CD4-positive, alpha-beta T cell treated with Interleukin-4 for 4 hours (primary cell): ENCODE measurements around the gene PHLDB3.
"Not testable (repeated sequence)": the region's sequence is repeated elsewhere in the genome, so short reads cannot be mapped to it uniquely, and the experiment has no call there.

Experiments used
- DNase-seq: peaks from one replicate; pipeline ENCODE4 v3.0.0-alpha.2; 2020

The PHLDB3 gene

GRCh38 chr19:43466793-43467192, 37.8 kb downstream of the PHLDB3 start:
- no peak for DNase-seq

DNA sequence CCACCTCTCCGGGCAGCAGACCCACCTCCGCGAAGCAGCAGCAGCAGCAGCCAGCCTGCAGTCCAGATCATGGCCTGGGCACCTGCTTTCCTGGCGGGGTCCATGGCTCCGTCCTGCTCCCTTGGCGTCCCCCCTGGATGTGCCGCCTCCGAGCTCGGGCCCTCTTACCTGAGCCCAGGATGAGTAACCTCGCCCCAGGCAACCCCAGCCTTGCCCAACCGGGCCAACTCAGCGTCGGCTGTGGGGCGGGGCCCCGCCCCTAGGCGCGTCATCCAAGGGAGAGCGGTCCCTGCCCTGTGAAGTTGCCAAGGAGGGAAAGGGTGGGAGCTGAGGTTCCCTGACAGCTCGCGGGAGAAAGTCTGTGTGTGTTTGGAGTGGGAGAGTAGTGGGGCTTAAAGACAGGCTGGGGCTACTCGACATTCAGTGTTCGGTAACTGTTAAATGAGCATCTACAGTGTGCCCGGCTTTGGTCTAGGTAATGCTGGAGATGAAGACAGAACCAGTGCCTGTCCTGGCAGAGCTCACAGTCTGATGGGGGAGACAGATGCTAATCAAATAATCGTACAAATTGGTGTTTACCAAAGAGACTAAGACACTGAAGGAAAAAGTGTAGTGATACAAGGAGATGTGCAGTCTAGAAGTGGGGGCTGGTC, 39.0 kb downstream of the PHLDB3 start, which contains the start of gene LYPD3:
LYPD3 (minus strand) TSS at position 141 of the 653 bp plus-strand sequence; CDS start at position 104, 37 bp downstream.
- DNase-seq, result no peak

DNA sequence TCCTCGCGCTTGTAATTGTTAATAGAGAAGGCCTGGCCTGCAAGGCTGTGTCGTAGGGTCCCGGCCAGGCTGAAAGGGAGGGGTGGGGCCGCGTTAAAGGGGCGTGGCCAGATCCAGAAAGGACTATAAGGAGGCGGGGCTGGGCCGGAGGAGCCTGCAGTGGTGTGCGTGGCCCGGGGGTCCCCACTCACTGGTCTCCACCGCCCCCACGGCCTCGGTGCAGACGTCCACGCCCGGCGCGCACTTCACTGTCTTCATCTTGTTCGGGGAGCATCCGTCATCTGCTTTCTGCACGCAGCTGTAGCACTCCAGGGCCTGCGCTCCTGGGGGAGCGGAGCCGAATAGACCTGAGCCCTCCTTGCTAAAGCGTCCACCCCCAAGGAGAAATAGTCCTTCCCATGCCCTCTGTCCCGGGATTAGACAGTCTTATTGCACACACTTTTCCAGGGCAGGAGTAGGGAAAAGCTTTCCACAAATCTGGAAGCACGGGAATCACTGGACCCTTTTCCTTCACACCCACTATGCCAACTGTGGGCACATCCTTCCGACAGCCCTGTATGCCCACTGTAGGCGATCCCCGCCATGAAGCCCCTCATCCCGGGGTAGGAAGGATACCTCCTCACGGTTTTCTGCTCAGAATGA, 40.3 kb downstream of the PHLDB3 start:
- no peak for DNase-seq

GRCh38 chr19:43463381-43464133, 41.0 kb downstream of the PHLDB3 start:
- DNase-seq, result peak; percentile 98

GRCh38 chr19:43462785-43463380, 41.7 kb downstream of the PHLDB3 start:
- no peak for DNase-seq

DNA sequence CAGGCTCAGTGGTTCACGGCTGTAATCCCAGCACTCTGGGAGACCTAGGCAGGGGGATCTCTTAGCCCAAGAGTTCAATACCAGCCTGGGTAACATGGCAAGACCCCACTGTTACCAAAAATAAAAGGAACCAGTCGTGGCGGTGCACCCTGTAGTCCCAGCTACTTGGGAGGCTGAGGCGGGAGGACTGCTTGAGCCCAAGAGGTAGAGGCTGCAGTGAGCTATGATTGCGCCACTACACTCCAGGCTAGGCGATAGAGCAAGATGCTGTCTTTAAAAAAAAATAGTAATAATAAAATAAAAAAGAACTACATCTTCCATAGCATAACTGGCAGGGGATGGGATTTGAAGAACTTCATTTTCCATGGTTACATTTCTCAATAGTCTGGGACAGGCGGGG, 42.2 kb downstream of the PHLDB3 start:
- DNase-seq, result no peak

GRCh38 chr19:43461303-43461702, 43.2 kb downstream of the PHLDB3 start:
- DNase-seq, result no peak

DNA sequence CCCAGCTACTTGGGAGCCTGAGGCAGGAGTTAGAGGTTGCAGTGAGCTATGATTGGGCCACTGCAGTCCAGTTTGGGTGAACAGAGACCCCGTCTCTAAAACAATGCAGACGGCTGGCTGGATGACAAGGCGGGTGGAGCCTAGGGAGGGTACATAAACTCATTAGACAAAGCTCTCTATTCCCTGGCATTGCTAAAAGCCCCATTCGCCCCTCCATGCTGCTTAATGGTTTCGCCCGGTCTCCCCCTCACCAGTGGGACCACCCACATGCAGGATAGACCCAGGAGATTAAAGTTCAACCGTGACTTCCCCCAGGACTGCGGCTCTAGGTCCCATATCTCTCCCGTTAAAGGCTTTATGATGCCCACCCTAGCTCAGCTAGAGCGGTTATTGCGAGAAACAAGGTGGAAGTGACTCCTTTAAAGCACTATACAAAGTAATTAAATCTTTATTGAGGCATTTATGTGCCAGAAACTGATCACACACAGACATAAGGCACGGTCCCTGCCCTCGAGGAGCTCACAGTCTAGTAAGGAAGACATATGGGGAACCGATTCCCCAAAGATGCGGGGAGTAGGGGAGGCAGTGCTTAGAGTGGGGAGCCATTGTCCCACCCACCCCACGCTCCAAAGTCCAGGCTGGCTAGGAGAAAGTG, 44.1 kb downstream of the PHLDB3 start:
- no peak for DNase-seq

- DNase-seq, result no peak
Measured at GRCh38 chr19:43457809-43458208, 46.7 kb downstream of the PHLDB3 start.

GRCh38 chr19:43455321-43456113, 49.0 kb downstream of the PHLDB3 start:
- no peak for DNase-seq

- DNase-seq, result no peak
Measured at GRCh38 chr19:43454031-43454430, 50.5 kb downstream of the PHLDB3 start.

- DNase-seq, result no peak
Measured at GRCh38 chr19:43452582-43452981, 52.0 kb downstream of the PHLDB3 start.

DNA sequence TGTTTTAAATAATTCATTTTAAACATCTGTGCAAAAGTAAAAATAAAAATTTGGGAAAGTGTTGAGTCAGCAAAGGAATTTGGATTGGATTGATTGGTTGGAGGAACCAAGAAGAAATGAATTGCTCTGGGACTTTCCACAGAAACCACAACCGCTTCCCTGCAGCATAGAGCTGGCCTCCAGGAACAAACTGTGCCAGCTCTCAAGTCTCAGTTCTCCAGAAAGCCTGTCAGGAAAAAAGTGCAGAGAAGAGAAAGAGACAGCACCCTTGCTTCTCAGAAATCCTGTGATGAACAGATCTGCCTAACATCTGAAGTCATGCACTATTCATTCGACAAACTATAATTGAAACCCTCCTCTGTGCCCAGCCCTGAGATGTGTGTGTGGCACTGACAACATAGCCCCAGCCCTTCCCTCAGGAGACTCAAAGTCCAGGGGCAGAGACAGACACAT, 54.0 kb downstream of the PHLDB3 start:
- DNase-seq, result no peak

- DNase-seq, result no peak
Measured at GRCh38 chr19:43447655-43448054, 56.9 kb downstream of the PHLDB3 start.

GRCh38 chr19:43446746-43447489, 57.6 kb downstream of the PHLDB3 start:
- DNase-seq, result peak; percentile 79

DNA sequence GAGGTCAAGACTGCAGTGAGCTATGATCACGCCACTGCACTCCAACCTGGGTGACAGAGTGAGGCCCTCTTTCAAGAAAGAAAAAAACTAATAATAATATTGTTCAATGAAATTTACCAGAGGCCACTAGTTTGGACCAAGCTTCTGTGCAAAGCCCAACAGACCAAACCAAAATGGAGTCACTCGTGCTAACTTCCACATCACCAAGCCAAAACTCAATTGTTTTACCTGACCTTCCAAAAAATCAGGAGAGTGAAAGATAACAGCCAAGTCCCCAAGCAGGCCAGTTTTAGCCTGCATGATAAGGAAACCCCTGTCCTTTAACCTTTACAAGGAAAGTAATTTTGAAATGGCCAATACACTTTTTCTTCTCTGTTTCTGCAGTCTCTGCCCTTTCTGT, 59.1 kb downstream of the PHLDB3 start:
- no peak for DNase-seq

GRCh38 chr19:43444531-43445287, 59.8 kb downstream of the PHLDB3 start:
- no peak for DNase-seq

DNA sequence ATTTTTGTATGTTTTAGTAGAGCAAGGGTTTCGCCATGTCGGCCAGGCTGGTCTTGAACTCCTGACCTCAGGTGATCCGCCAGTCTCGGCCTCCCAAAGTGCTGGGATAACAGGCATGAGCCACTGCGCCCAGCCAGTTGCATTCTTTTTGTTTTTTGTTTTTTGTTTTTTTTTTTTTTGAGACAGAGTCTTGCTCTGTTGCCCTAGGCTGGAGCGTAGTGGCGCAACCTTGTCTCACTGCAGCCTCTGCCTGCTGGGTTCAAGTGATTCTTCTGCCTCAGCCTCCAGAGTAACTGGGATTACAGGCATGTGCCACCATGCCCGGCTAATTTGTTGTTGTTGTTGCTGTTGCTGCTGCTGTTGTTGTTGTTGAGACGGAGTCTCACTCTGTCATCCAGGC, 60.5 kb downstream of the PHLDB3 start:
- DNase-seq, result not testable (repeated sequence)

DNA sequence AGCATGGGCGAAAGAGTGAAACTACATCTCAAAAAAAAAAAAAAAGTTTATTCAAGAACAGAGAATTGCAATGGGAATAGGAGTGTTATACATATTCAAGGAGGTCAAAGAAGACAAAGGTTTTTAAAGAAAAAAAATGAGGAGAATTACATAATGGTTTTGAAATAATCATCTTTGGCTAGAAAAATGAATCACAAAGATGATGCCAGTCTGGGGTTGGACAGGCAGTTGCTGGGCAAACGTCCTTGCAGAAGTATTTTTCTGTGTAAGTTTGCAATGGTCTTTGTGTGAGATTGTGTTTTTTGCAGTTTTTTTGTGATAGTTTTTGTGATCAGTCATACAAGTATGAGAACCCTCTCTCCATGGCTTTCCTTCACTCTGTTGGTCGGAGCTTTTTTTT, 62.8 kb downstream of the PHLDB3 start:
- DNase-seq, result no peak

DNA sequence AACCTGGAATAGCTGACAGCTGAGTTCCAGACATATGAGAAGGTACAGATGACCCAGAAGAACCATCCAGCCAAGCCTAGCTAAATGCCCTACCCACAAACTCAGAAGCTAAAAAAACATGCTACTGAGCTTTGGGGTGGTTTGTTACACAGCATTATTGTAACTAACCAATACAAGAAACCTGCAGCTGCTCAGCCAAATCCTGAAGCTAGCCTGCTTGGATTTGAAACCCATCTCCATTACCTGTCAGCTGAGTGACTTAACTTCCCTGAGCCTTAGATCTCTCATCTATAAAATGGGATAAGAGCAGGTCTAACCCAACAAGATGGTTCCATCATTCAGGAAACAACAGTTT, 64.9 kb downstream of the PHLDB3 start:
- DNase-seq, result no peak
